Upper lobe of left lung (tissue), 6 donors: ENCODE measurements around the gene FLT1. TPM values are rescaled to one million over a fixed set of nuclear protein-coding genes. Genes with fewer than 3 reads are reported as not detected.

ENCODE experiments used
- ATAC-seq, 2 donors: fragments of 200-7000 bp; cut with Tn5 transposase; one replicate each; pipeline ENCODE4 v1.9.1; 2022; ENCODE audit warnings: mild to moderate bottlenecking in 2 of 2, moderate library complexity in 2 of 2; ENCODE audit not compliant: low FRiP score in 2 of 2
- DNase-seq, 2 donors: peaks; one replicate each; pipeline ENCODE4 v3.0.0-alpha.2; 2019 to 2020
- H3K27ac ChIP-seq, 4 donors: fragments of 200-600 bp; sonication (generic); one replicate each; pipeline ENCODE4 v1.5.1; 2016 to 2019
- H3K27me3 ChIP-seq, 4 donors: fragments of 200-600 bp; sonication (generic); one replicate each; pipeline ENCODE4 v1.5.1; 2017 to 2019
- H3K36me3 ChIP-seq, 4 donors: fragments of 200-600 bp; sonication (generic); one replicate each; pipeline ENCODE4 v1.5.1; 2016 to 2019
- H3K4me1 ChIP-seq, 4 donors: fragments of 200-600 bp; sonication (generic); one replicate each; pipeline ENCODE4 v1.5.1; 2018 to 2019
- H3K4me3 ChIP-seq, 4 donors: fragments of 200-600 bp; sonication (generic); one replicate each; pipeline ENCODE4 v1.5.1; 2017 to 2019; ENCODE audit warnings: mild to moderate bottlenecking in 2 of 4, moderate library complexity in 1 of 4
- H3K9me3 ChIP-seq, 4 donors: fragments of 200-600 bp; sonication (generic); one replicate each; pipeline ENCODE4 v1.5.1; 2018 to 2019
- CTCF ChIP-seq, 6 experiments: fragments of 450-650 bp in 4 of 6; fragments of 200-600 bp in 2 of 6; sonication (generic) in 2 of 6; IDR thresholded peaks; one replicate each; pipeline ENCODE4 v1.5.1; 2016 to 2019; ENCODE audit warnings: antibody characterized with exemption in 6 of 6
- EP300 ChIP-seq, 4 donors: sonication (generic); formaldehyde crosslinking; IDR thresholded peaks; one replicate each; pipeline ENCODE4 v1.5.1; 2017; ENCODE audit warnings: antibody characterized with exemption in 4 of 4, control low read depth in 2 of 4
- POLR2A ChIP-seq, 4 donors: fragments of 450-650 bp; IDR thresholded peaks; one replicate each; pipeline ENCODE4 v1.5.1; 2016 to 2017; ENCODE audit warnings: antibody characterized with exemption in 4 of 4, mild to moderate bottlenecking in 2 of 4
- POLR2AphosphoS5 ChIP-seq, 2 donors: sonication (generic); formaldehyde crosslinking; IDR thresholded peaks; one replicate each; pipeline ENCODE4 v1.5.1; 2017; ENCODE audit warnings: antibody characterized with exemption in 2 of 2
- WGBS, 2 donors: methylation state at CpG; one replicate each; pipeline ENCODE4 v1.1.5; 2017 to 2018; 5-methylcytosine and 5-hydroxymethylcytosine counted together
- total RNA-seq, 6 donors: library from RNA; depleted of rRNA in 4 of 6; stranded (reverse); fragments of >200 nt in 4 of 6; gene quantifications; one replicate each; pipeline versions ENCODE4 v1.1.0 to v1.2.1, GENCODE V29; 2016 to 2021
- donor health status: DM: no; HTN: no; CAD: no; lungs with moderate emphysema.
- donor health status: DM: no; HTN: yes; CAD: no; lungs with severe emphysema.

The FLT1 gene
- total RNA-seq, 6 donors from 2014 or later: 20.9 to 47.9 (median 25.5) TPM

- Histone ChIP-seq H3K27me3 (no peaks in the 10 kb centered on the region), H3K4me1 (peaks cover 0 to 6% (median under 1%) of the 10 kb centered on the region in 4 donors), H3K9me3 (no peaks in the 10 kb centered on the region), H3K4me3 (no peak overlapping the region), H3K36me3 (peaks cover 0 to 16% (median 0%) of the 10 kb centered on the region in 4 donors), H3K27ac (no peak overlapping the region)
- ATAC-seq (no peak), DNase-seq (no peak)
- WGBS, 2 donors: 75 to 83% methylated on average over 4 of the region's 4 CpGs
- no peak for TF ChIP-seq POLR2A (IDR thresholded peaks at IDR 0.05)
Measured at GRCh38 chr13:28440774-28441504, 54.0 kb downstream of the FLT1 start.

GRCh38 chr13:28438598-28439334 lies 56.2 kb downstream of the FLT1 start:
- Histone ChIP-seq H3K9me3 (no peaks in the 10 kb centered on the region), H3K27ac (no peak overlapping the region), H3K27me3 (no peaks in the 10 kb centered on the region), H3K36me3 (peaks cover 0 to 23% (median 0%) of the 10 kb centered on the region in 4 donors), H3K4me3 (no peak overlapping the region), H3K4me1 (peaks cover 0 to 6% (median 1%) of the 10 kb centered on the region in 4 donors)
- DNase-seq: no peak
- WGBS, 2 donors: 83 to 84% methylated on average over 12 of the region's 12 CpGs
- no peak for ATAC-seq
- no peak for TF ChIP-seq EP300 (IDR thresholded peaks at IDR 0.05)
- TF ChIP-seq POLR2AphosphoS5 (IDR thresholded peaks at IDR 0.05): no peak
- no peak for TF ChIP-seq POLR2A (IDR thresholded peaks at IDR 0.05)
- no peak for TF ChIP-seq CTCF (IDR thresholded peaks at IDR 0.05)

GRCh38 chr13:28438067-28438466 lies 56.9 kb downstream of the FLT1 start:
- WGBS, 2 donors: 84 to 93% methylated on average over 8 of the region's 8 CpGs
- no peak for TF ChIP-seq POLR2AphosphoS5 (IDR thresholded peaks at IDR 0.05)
- no peak for TF ChIP-seq EP300 (IDR thresholded peaks at IDR 0.05)
- TF ChIP-seq POLR2A (IDR thresholded peaks at IDR 0.05): no peak
- no peak for TF ChIP-seq CTCF (IDR thresholded peaks at IDR 0.05)
- DNase-seq: no peak

GRCh38 chr13:28435917-28436316 lies 59.0 kb downstream of the FLT1 start:
- WGBS, 2 donors: 87% methylated on average over 6 of the region's 6 CpGs
- H3K4me3 ChIP-seq: no peak overlapping the region
- ATAC-seq: no peak
- DNase-seq: no peak
- no peaks in the 10 kb centered on the region for H3K9me3 ChIP-seq
- no peaks in the 10 kb centered on the region for H3K27me3 ChIP-seq
- H3K36me3 ChIP-seq: peaks cover 0 to 40% (median 0%) of the 10 kb centered on the region in 4 donors
- H3K27ac ChIP-seq: no peak overlapping the region
- TF ChIP-seq POLR2AphosphoS5 (IDR thresholded peaks at IDR 0.05): no peak
- peaks cover 0 to 3% (median 0%) of the 10 kb centered on the region in 4 donors for H3K4me1 ChIP-seq

More at GRCh38 chr13:28438067-28438466, 56.9 kb downstream of the FLT1 start:
- Histone ChIP-seq H3K27ac (no peak overlapping the region), H3K4me1 (peaks cover 0 to 5% (median 1%) of the 10 kb centered on the region in 4 donors), H3K9me3 (no peaks in the 10 kb centered on the region), H3K27me3 (no peaks in the 10 kb centered on the region), H3K36me3 (peaks cover 0 to 23% (median 0%) of the 10 kb centered on the region in 4 donors), H3K4me3 (no peak overlapping the region)
- no peak for ATAC-seq

- peaks cover 0 to 49% (median 0%) of the 10 kb centered on the region in 4 donors for H3K36me3 ChIP-seq
- 31 to 52% methylated on average over 4 of the region's 4 CpGs for WGBS, 2 donors
- H3K4me3 ChIP-seq: no peak overlapping the region
- no peaks in the 10 kb centered on the region for H3K9me3 ChIP-seq
- peaks cover 0 to 3% (median 0%) of the 10 kb centered on the region in 4 donors for H3K4me1 ChIP-seq
- ATAC-seq (no peak), DNase-seq (no peak)
- TF ChIP-seq EP300 (IDR thresholded peaks at IDR 0.05): no peak
- no peak for TF ChIP-seq POLR2A (IDR thresholded peaks at IDR 0.05)
- no peak for TF ChIP-seq POLR2AphosphoS5 (IDR thresholded peaks at IDR 0.05)
- no peak for TF ChIP-seq CTCF (IDR thresholded peaks at IDR 0.05)
- no peak overlapping the region for H3K27ac ChIP-seq
- no peaks in the 10 kb centered on the region for H3K27me3 ChIP-seq
Measured at GRCh38 chr13:28434926-28435325, 60.0 kb downstream of the FLT1 start.
